GM21367 (cell line): ENCODE data around the gene MRPL10.

Source experiments
- ATAC-seq: cut with Tn5 transposase; IDR thresholded peaks from one replicate; pipeline ENCODE4 v1.9.1; 2021; ENCODE audit not compliant: unreplicated experiment

MRPL10 gene

GRCh38 chr17:47831003-47831933 lies at the start of gene MRPL10, which contains the start of gene LRRC46:
Gene MRPL10 (minus strand): TSS chr17:47831541. CDS start chr17:47831511, 30 bp downstream.
Gene LRRC46 (plus strand): TSS chr17:47831670. CDS start chr17:47831990, 320 bp downstream.
- peak; percentile 75 for ATAC-seq

GRCh38 chr17:47879776-47880454 lies 48.6 kb upstream of the MRPL10 start:
- no peak for ATAC-seq

- ATAC-seq, result no peak
Measured at GRCh38 chr17:47879028-47879585, 47.8 kb upstream of the MRPL10 start.

- no peak for ATAC-seq
Measured at GRCh38 chr17:47878203-47879027, 47.1 kb upstream of the MRPL10 start.

GRCh38 chr17:47877368-47878034 lies 46.2 kb upstream of the MRPL10 start:
- no peak for ATAC-seq

GRCh38 chr17:47875011-47875985 lies 44.0 kb upstream of the MRPL10 start:
- no peak for ATAC-seq

- ATAC-seq, result no peak
Measured at GRCh38 chr17:47873200-47874090, 42.1 kb upstream of the MRPL10 start.

- no peak for ATAC-seq
Measured at GRCh38 chr17:47872651-47873161, 41.4 kb upstream of the MRPL10 start.

- ATAC-seq, result no peak
Measured at GRCh38 chr17:47872019-47872650, 40.8 kb upstream of the MRPL10 start.

- no peak for ATAC-seq
Measured at GRCh38 chr17:47871048-47871447, 39.7 kb upstream of the MRPL10 start.

GRCh38 chr17:47870056-47870455 lies 38.7 kb upstream of the MRPL10 start:
- ATAC-seq, result no peak

- ATAC-seq, result no peak
Measured at GRCh38 chr17:47869114-47869513, 37.8 kb upstream of the MRPL10 start.

GRCh38 chr17:47867813-47868533 lies 36.6 kb upstream of the MRPL10 start:
- ATAC-seq, result no peak

- ATAC-seq, result no peak
Measured at GRCh38 chr17:47866941-47867340, 35.6 kb upstream of the MRPL10 start.

GRCh38 chr17:47864791-47865216 lies 33.5 kb upstream of the MRPL10 start:
- no peak for ATAC-seq

- ATAC-seq, result no peak
Measured at GRCh38 chr17:47862621-47863440, 31.5 kb upstream of the MRPL10 start.
